ENCODE results near the gene FOLR3. TPM values are rescaled to one million over a fixed set of nuclear protein-coding genes. Genes with fewer than 3 reads are reported as not detected.

FOLR3 gene
- total and polyA plus RNA-seq, 9 of the 15 experiments (the other 6 are each of a cell fraction or from before 2014, with no cell fraction given), result not detected

DNA sequence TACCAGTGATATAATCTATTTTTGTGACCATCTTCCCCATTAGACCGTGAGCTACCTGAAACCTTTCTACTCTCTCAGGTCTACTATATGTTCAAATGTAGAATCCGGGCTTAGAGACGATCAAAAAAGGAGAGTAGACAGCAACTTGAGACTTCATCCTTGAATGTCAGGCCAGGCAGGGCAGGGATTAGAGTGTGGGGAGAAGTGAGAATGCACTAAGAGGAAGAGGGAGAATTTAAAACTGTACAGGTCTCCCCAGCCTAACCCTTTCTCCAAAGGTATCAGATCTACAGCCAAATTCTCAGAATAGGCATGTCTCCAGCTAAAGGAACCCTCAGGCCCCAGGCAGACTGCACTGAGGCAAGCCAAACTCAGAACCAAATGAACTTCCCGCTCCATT, 33.4 kb upstream of the FOLR3 start:
- H2AFZ ChIP-seq (ENCODE audit: low read depth, low read length), result no peak overlapping the region
- H3K9me1 ChIP-seq (ENCODE audit: control insufficient read depth, insufficient read depth, low read length), result no peaks in the 10 kb centered on the region
- H3K36me3 ChIP-seq (ENCODE audit: control insufficient read depth, insufficient read depth, low read length), result peaks cover 50% of the 10 kb centered on the region
- intact Hi-C loops (cut with micrococcal nuclease) (loop anchor here (5.0 kb wide), 1 partner anchor 330 kb away; the partner anchor contains the start of gene CLPB), in situ Hi-C loops (cut with MboI) (no loop called here)
- H3K9me3 ChIP-seq (replicated peaks; ENCODE audit: control insufficient read depth, insufficient read depth, low read depth, low read length), result no peaks in the 10 kb centered on the region
- peak in 1 of 4 experiments; percentile 14 for DNase-seq (ENCODE audit: extremely low read depth in 1 of 4, low spot score in 3 of 4)
- peak overlapping the region; percentile 96 to 98 for H3K9ac ChIP-seq (ENCODE audit: insufficient read depth in 1 of 2, low read depth in 2 of 2, low read length in 2 of 2)
- H3K27me3 ChIP-seq (ENCODE audit: control insufficient read depth in 2 of 2, insufficient read depth in 2 of 2, low read length in 2 of 2), result no peaks in the 10 kb centered on the region
- H3K4me1 ChIP-seq (replicated peaks in 1 of 2; ENCODE audit: control insufficient read depth in 2 of 2, insufficient read depth in 2 of 2, low read length in 2 of 2), result peaks cover 14 to 39% of the 10 kb centered on the region in 2 experiments
- no peak; the same call in 2 of the 3 replicates for ATAC-seq
- ChIA-PET CTCF (ENCODE audit: low intra/inter-chr PET ratio) (no interaction called here), POLR2A (interaction anchor here (0.7 to 3.4 kb wide), 7 partner anchors 9 to 209 kb away, joined by 3 to 21 read pairs (median 13); partner anchors contain the start of gene ANAPC15)
- WGBS (ENCODE audit: insufficient coverage, low coverage, missing lambda C conversion rate), result 0% methylated on average over 4 of the region's 4 CpGs
- peak overlapping the region; percentile 95 for H3K4me2 ChIP-seq (ENCODE audit: insufficient read depth, low read length)
- FAIRE-seq, result no peak
- H3K79me2 ChIP-seq (ENCODE audit: control insufficient read depth, insufficient read depth, low read length), result peaks cover 43% of the 10 kb centered on the region
- peak overlapping the region; percentile 95 for H3K27ac ChIP-seq (ENCODE audit: extremely low read depth, low read depth, low read length)
- peak overlapping the region; percentile 77 for H3K4me3 ChIP-seq
- no peaks in the 10 kb centered on the region for H4K20me1 ChIP-seq (replicated peaks; ENCODE audit: control insufficient read depth, insufficient read depth, low read length)
- TF ChIP-seq SP1 (CRISPR knock-in tag; IDR thresholded peaks at IDR 0.05) (peak; percentile 46; the same call in 1 of the 2 replicates), SMAD2 (IDR thresholded peaks at IDR 0.05; ENCODE audit: low read depth, low read length) (no peak), FOXJ2 (tag; IDR thresholded peaks at IDR 0.05) (no peak), JUN (IDR thresholded peaks at IDR 0.05; ENCODE audit: borderline replicate concordance, low read depth, low read length) (no peak), JUN (CRISPR knock-in tag; IDR thresholded peaks at IDR 0.05; ENCODE audit: borderline replicate concordance) (no peak), DACH1 (IDR thresholded peaks at IDR 0.05; ENCODE audit: partially characterized antibody) (no peak), ZBTB12 (CRISPR knock-in tag; IDR thresholded peaks at IDR 0.05) (no peak), ZBTB1 (CRISPR knock-in tag; IDR thresholded peaks at IDR 0.05; ENCODE audit: borderline replicate concordance, low read depth) (peak; percentile 25; the same call in 1 of the 2 replicates), NBN (IDR thresholded peaks at IDR 0.05; ENCODE audit: low read depth) (no peak), ZNF354B (CRISPR knock-in tag; IDR thresholded peaks at IDR 0.05) (no peak), CBX3 (IDR thresholded peaks at IDR 0.05; ENCODE audit: borderline replicate concordance in 1 of 2, low read length in 2 of 2) (no peak)
- TF ChIP-seq, protein P1, sequence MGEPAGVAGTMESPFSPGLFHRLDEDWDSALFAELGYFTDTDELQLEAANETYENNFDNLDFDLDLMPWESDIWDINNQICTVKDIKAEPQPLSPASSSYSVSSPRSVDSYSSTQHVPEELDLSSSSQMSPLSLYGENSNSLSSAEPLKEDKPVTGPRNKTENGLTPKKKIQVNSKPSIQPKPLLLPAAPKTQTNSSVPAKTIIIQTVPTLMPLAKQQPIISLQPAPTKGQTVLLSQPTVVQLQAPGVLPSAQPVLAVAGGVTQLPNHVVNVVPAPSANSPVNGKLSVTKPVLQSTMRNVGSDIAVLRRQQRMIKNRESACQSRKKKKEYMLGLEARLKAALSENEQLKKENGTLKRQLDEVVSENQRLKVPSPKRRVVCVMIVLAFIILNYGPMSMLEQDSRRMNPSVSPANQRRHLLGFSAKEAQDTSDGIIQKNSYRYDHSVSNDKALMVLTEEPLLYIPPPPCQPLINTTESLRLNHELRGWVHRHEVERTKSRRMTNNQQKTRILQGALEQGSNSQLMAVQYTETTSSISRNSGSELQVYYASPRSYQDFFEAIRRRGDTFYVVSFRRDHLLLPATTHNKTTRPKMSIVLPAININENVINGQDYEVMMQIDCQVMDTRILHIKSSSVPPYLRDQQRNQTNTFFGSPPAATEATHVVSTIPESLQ (CRISPR knock-in tag; IDR thresholded peaks at IDR 0.05), result no peak
- TF ChIP-seq, protein P2, sequence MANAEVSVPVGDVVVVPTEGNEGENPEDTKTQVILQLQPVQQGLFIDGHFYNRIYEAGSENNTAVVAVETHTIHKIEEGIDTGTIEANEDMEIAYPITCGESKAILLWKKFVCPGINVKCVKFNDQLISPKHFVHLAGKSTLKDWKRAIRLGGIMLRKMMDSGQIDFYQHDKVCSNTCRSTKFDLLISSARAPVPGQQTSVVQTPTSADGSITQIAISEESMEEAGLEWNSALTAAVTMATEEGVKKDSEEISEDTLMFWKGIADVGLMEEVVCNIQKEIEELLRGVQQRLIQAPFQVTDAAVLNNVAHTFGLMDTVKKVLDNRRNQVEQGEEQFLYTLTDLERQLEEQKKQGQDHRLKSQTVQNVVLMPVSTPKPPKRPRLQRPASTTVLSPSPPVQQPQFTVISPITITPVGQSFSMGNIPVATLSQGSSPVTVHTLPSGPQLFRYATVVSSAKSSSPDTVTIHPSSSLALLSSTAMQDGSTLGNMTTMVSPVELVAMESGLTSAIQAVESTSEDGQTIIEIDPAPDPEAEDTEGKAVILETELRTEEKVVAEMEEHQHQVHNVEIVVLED (CRISPR knock-in tag; IDR thresholded peaks at IDR 0.05), result no peak
- BruUV-seq (replicated peaks), result TSS peak; percentile 62
